OCI-LY7 (cell line): ENCODE results near the gene TRAIP.

Experiments used
- EZH2phosphoT487 ChIP-seq: fragments of 200-600 bp; sonication (generic); IDR thresholded peaks from 2 replicates; pipeline ENCODE4 v1.6.1; 2018; ENCODE audit warnings: low read depth, borderline replicate concordance, mild to moderate bottlenecking, mixed run types, antibody characterized with exemption, low read length, moderate library complexity, mixed read lengths
- TF ChIP-seq, protein P1 (sequence below): fragments of 200-600 bp; sonication (generic); conservative IDR thresholded peaks from 2 replicates; pipeline ENCODE4 v1.5.1; 2014; ENCODE audit warnings: mild to moderate bottlenecking, antibody characterized with exemption, low read length, moderate library complexity, mixed read lengths

DNA sequence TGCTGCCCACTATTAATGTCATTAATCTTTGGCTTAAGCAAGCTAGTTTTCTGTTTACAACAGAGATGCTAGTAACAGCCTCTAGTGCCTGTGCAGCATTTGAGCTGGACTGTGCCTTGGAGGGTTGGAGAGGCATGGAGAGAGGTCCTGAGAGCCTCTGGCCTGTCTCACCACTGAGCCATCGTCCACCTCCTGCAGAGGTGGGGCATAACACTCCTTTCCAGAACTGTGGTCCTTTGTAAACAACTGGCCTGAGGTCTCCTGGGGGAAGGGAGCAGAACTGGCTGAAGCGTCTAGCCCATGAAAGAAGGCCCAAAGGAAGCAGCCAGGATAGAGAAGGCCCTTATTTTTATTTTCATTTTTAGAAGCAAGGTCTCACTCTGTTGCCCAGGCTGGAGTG, 23.4 kb upstream of the TRAIP start:
- TF ChIP-seq, protein P1, sequence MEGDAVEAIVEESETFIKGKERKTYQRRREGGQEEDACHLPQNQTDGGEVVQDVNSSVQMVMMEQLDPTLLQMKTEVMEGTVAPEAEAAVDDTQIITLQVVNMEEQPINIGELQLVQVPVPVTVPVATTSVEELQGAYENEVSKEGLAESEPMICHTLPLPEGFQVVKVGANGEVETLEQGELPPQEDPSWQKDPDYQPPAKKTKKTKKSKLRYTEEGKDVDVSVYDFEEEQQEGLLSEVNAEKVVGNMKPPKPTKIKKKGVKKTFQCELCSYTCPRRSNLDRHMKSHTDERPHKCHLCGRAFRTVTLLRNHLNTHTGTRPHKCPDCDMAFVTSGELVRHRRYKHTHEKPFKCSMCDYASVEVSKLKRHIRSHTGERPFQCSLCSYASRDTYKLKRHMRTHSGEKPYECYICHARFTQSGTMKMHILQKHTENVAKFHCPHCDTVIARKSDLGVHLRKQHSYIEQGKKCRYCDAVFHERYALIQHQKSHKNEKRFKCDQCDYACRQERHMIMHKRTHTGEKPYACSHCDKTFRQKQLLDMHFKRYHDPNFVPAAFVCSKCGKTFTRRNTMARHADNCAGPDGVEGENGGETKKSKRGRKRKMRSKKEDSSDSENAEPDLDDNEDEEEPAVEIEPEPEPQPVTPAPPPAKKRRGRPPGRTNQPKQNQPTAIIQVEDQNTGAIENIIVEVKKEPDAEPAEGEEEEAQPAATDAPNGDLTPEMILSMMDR, result no peak
- no peak for TF ChIP-seq EZH2phosphoT487
